Gastroesophageal sphincter (tissue), 4 donors: ENCODE measurements around the gene NUP93. TPM values are rescaled to one million over a fixed set of nuclear protein-coding genes. Genes with fewer than 3 reads are reported as not detected.
"Not testable (repeated sequence)": the region's sequence is repeated elsewhere in the genome, so short reads cannot be mapped to it uniquely, and the experiment has no call there.

ENCODE experiments used
- ATAC-seq: fragments of 150-250 bp; one replicate; pipeline ENCODE4 v1.9.1; 2016; ENCODE audit warnings: mild to moderate bottlenecking, moderate library complexity
- H3K27ac ChIP-seq, 4 donors: fragments of 200-600 bp; sonication (generic) in 3 of 4; 1 replicate in 3 of 4; 2 replicates in 1 of 4; pipeline ENCODE4 v1.5.1; 2016 to 2019
- H3K27me3 ChIP-seq: fragments of 200-600 bp; sonication (generic); one replicate; pipeline ENCODE4 v1.5.1; 2019
- H3K36me3 ChIP-seq, 2 donors: fragments of 200-600 bp; sonication (generic); one replicate each; pipeline ENCODE4 v1.5.1; 2019; ENCODE audit warnings: control low read depth in 1 of 2
- H3K4me1 ChIP-seq, 3 donors: fragments of 200-600 bp; sonication (generic); 1 replicate in 2 of 3; 2 replicates in 1 of 3; pipeline ENCODE4 v1.5.1; 2016 to 2019; ENCODE audit warnings: control low read depth in 2 of 3
- H3K4me3 ChIP-seq, 2 donors: fragments of 200-600 bp; sonication (generic); one replicate each; pipeline ENCODE4 v1.5.1; 2019; ENCODE audit warnings: mild to moderate bottlenecking in 1 of 2, moderate library complexity in 1 of 2
- H3K9me3 ChIP-seq, 3 donors: fragments of 200-600 bp; sonication (generic); one replicate each; pipeline ENCODE4 v1.5.1; 2017 to 2019; ENCODE audit warnings: control low read depth in 2 of 3
- EP300 ChIP-seq: sonication (generic); formaldehyde crosslinking; IDR thresholded peaks from one replicate; pipeline ENCODE4 v1.6.1; 2017; ENCODE audit warnings: antibody characterized with exemption, mild to moderate bottlenecking
- POLR2A ChIP-seq, 2 donors: fragments of 450-650 bp; IDR thresholded peaks; one replicate each; pipeline ENCODE4 v1.6.1; 2017; ENCODE audit warnings: antibody characterized with exemption in 2 of 2, mild to moderate bottlenecking in 2 of 2, moderate library complexity in 1 of 2
- POLR2AphosphoS5 ChIP-seq: sonication (generic); formaldehyde crosslinking; IDR thresholded peaks from one replicate; pipeline ENCODE4 v1.6.1; 2017; ENCODE audit warnings: antibody characterized with exemption
- WGBS, 2 donors: methylation state at CpG; one replicate each; pipeline ENCODE4 v1.1.5; 2018; ENCODE audit warnings: low coverage in 1 of 2; 5-methylcytosine and 5-hydroxymethylcytosine counted together
- total RNA-seq, 4 donors: library from RNA; depleted of rRNA; stranded (reverse); fragments of >200 nt; gene quantifications; one replicate each; pipeline ENCODE4 v1.1.0, GENCODE V29; 2016
- TF ChIP-seq, protein P1 (sequence below), 4 experiments: fragments of 200-600 bp in 2 of 4; fragments of 450-650 bp in 2 of 4; sonication (generic) in 1 of 4; IDR thresholded peaks; one replicate each; pipeline ENCODE4 v1.5.1; 2017 to 2019; ENCODE audit warnings: antibody characterized with exemption in 4 of 4, mild to moderate bottlenecking in 2 of 4, moderate library complexity in 2 of 4

NUP93 gene
- total RNA-seq, 4 donors from 2014 or later = 37.6 to 39.3 (median 38.9) TPM

DNA sequence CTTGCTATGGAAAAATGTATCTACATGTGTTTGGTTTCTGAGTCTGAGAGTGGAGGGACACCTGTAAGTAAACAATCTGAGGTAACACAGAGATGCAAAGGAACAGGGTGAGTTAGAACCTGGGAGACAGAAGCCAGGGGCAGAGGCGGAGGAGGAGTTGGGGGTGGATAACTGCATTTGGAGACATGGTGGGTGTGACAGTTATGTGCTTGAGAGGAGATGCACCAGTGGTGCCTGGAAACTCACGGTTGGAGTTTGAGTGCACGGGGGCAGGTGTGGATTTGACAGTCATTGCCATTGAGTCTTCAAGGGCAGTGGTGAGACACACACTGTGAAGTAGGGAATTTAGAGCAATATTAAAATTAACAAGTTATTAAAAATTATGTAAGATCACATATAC, 6.5 kb downstream of the NUP93 start:
- no peaks in the 10 kb centered on the region for H3K36me3 ChIP-seq
- H3K27ac ChIP-seq = no peak overlapping the region
- no peaks in the 10 kb centered on the region for H3K27me3 ChIP-seq
- no peak for TF ChIP-seq POLR2A (IDR thresholded peaks at IDR 0.05)
- TF ChIP-seq, protein P1, sequence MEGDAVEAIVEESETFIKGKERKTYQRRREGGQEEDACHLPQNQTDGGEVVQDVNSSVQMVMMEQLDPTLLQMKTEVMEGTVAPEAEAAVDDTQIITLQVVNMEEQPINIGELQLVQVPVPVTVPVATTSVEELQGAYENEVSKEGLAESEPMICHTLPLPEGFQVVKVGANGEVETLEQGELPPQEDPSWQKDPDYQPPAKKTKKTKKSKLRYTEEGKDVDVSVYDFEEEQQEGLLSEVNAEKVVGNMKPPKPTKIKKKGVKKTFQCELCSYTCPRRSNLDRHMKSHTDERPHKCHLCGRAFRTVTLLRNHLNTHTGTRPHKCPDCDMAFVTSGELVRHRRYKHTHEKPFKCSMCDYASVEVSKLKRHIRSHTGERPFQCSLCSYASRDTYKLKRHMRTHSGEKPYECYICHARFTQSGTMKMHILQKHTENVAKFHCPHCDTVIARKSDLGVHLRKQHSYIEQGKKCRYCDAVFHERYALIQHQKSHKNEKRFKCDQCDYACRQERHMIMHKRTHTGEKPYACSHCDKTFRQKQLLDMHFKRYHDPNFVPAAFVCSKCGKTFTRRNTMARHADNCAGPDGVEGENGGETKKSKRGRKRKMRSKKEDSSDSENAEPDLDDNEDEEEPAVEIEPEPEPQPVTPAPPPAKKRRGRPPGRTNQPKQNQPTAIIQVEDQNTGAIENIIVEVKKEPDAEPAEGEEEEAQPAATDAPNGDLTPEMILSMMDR (IDR thresholded peaks at IDR 0.05) = no peak
- TF ChIP-seq EP300 = no peak
- TF ChIP-seq POLR2AphosphoS5 = no peak
- H3K4me3 ChIP-seq = no peak overlapping the region
- ATAC-seq = no peak
- peaks cover 0 to 11% (median 0%) of the 10 kb centered on the region in 3 donors for H3K4me1 ChIP-seq
- no peaks in the 10 kb centered on the region for H3K9me3 ChIP-seq
- WGBS, 2 donors = 83 to 86% methylated on average over 2 to 3 of the region's 3 CpGs

DNA sequence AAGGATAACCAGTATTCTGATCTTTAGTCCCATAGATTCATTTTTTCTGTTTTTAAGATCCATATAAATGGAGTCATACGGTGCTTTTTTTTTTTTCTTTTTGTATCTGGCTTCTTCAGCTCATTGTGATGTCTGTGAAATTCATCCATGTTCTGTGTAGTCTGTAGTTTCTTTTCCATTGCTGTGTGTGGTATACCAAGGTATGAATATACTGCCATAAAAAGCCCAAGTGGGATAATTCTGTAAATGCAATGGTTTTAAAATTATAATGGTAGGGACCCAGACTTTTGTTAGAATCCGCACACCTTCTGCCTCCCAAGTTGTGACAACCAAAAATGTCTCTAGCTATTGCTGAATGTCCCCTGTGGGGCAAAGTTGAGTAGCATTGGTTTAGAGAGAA, 7.6 kb downstream of the NUP93 start:
- peaks cover 0 to 14% (median 8%) of the 10 kb centered on the region in 3 donors for H3K4me1 ChIP-seq
- 83 to 85% methylated on average over 1 to 2 of the region's 2 CpGs for WGBS, 2 donors
- no peak overlapping the region for H3K27ac ChIP-seq
- H3K27me3 ChIP-seq = no peaks in the 10 kb centered on the region
- H3K9me3 ChIP-seq = no peaks in the 10 kb centered on the region
- no peak overlapping the region for H3K4me3 ChIP-seq
- TF ChIP-seq POLR2A (IDR thresholded peaks at IDR 0.05) = no peak
- no peak for TF ChIP-seq POLR2AphosphoS5
- TF ChIP-seq, protein P1 (IDR thresholded peaks at IDR 0.05) = no peak
- no peak for TF ChIP-seq EP300
- H3K36me3 ChIP-seq = no peaks in the 10 kb centered on the region
- ATAC-seq = no peak

DNA sequence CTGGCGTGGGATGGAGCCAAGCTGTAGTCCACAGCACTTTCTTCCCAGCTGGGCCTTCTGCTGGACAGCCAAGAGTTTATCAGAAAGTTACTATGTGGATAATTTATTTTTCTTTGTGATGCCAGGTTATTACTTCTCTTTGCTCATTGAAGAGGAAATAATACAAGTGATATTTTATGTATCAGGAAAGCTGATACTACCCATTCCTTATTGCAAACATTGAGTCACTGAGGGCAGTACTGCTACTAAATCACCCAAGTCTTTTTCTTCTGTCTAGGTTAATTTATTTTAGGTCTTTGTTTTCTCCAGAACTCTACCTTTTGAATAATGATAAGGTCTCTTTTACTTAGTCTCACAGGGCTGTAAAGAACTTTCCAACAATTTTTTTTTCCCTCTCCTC, 8.3 kb downstream of the NUP93 start:
- Histone ChIP-seq H3K27me3 (no peaks in the 10 kb centered on the region), H3K27ac (no peak overlapping the region), H3K4me1 (peaks cover 0 to 21% (median 8%) of the 10 kb centered on the region in 3 donors), H3K36me3 (no peaks in the 10 kb centered on the region), H3K4me3 (no peak overlapping the region), H3K9me3 (no peaks in the 10 kb centered on the region)
- WGBS, 2 donors = 60% methylated on average over 1 of the region's 1 CpG; no CpG with 5 or more reads in 1 of the 2 donors
- no peak for TF ChIP-seq EP300
- TF ChIP-seq, protein P1 (IDR thresholded peaks at IDR 0.05) = no peak
- TF ChIP-seq POLR2AphosphoS5 = no peak
- no peak for TF ChIP-seq POLR2A (IDR thresholded peaks at IDR 0.05)
- ATAC-seq = no peak

DNA sequence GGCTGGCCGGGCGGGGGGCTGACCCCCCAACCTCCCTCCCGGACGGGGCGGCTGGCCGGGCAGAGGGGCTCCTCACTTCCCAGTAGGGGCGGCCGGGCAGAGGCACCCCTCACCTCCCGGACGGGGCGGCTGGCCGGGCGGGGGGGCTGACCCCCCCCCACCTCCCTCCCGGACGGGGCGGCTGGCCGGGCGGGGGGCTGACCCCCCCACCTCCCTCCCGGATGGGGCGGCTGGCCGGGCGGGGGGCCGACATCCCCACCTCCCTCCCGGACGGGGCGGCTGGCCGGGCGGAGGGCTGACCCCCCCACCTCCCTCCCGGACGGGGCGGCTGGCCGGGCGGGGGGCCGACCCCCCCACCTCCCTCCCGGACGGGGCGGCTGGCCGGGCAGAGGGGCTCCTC, 9.4 kb downstream of the NUP93 start:
- H3K4me1 ChIP-seq = peaks cover 0 to 30% (median 8%) of the 10 kb centered on the region in 3 donors
- H3K9me3 ChIP-seq, H3K27me3 ChIP-seq, ATAC-seq, H3K4me3 ChIP-seq, H3K27ac ChIP-seq, H3K36me3 ChIP-seq: not testable (repeated sequence)
- no CpG with 5 or more reads among the region's 38 CpGs for WGBS, 2 donors

DNA sequence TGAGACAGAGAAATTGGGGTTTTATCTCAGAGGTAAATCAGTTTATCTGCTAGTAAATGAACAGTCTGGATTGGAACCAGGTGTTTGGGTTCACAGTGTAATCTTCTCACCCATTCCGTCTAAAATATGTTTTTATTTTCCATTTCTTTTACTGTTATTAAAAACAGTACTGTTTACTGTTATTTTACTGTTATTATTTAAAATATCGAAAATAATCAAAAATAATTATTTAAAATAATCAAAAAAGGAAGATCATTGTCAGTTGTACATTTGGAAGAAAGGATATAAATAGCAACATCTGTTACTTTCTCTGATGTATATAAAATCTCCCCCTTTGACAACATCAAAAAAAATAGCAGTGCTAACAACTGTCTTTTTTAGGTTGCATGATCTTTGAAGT, 11.5 kb downstream of the NUP93 start:
- Histone ChIP-seq H3K27ac (peak overlapping the region in 1 of 4 donors; percentile 74), H3K36me3 (no peaks in the 10 kb centered on the region), H3K4me1 (peaks cover 4 to 45% (median 8%) of the 10 kb centered on the region in 3 donors), H3K4me3 (no peak overlapping the region), H3K9me3 (no peaks in the 10 kb centered on the region), H3K27me3 (no peaks in the 10 kb centered on the region)
- TF ChIP-seq POLR2AphosphoS5 (no peak), EP300 (no peak), POLR2A (IDR thresholded peaks at IDR 0.05) (no peak)
- TF ChIP-seq, protein P1 (IDR thresholded peaks at IDR 0.05) = no peak
- 27 to 44% methylated on average over 2 of the region's 2 CpGs for WGBS, 2 donors
- ATAC-seq = no peak
